ENCODE measurements around the gene CFAP53. TPM values are rescaled to one million over a fixed set of nuclear protein-coding genes. Genes with fewer than 3 reads are reported as not detected.
"Not testable (repeated sequence)": the region's sequence is repeated elsewhere in the genome, so short reads cannot be mapped to it uniquely, and the experiment has no call there.

Gene CFAP53
- total and polyA plus RNA-seq, 10 donors, result 0.13 to 0.85 (median 0.46) TPM; not detected in 2

GRCh38 chr18:50240080-50240563 is 26.2 kb downstream of the CFAP53 start:
- no peak for TF ChIP-seq CTCF (IDR thresholded peaks at IDR 0.05 in 8 of 11, conservative IDR thresholded peaks at IDR 0.05 in 3 of 11)
- TF ChIP-seq POLR2A (IDR thresholded peaks at IDR 0.05), result no peak
- TF ChIP-seq POLR2AphosphoS5 (IDR thresholded peaks at IDR 0.05), result no peak
- intact Hi-C loops (cut with DNase I; ENCODE audit: low total_unique reads), result no loop called here

GRCh38 chr18:50232419-50232818 is 33.9 kb downstream of the CFAP53 start:
- DNase-seq, result no peak
- 53 to 69% (median 66%) methylated on average over 2 of the region's 2 CpGs for whole genome bisulfite sequencing, 5 donors
- intact Hi-C loops (cut with DNase I; ENCODE audit: low total_unique reads), result no loop called here
- H3K27ac ChIP-seq, result no peak overlapping the region
- no peaks in the 10 kb centered on the region for H3K27me3 ChIP-seq (replicated peaks in 1 of 7)
- no peak overlapping the region for H3K4me3 ChIP-seq
- no peaks in the 10 kb centered on the region for H3K36me3 ChIP-seq
- no peak for TF ChIP-seq POLR2A (IDR thresholded peaks at IDR 0.05)
- no peak for TF ChIP-seq POLR2AphosphoS5 (IDR thresholded peaks at IDR 0.05)
- TF ChIP-seq CTCF (IDR thresholded peaks at IDR 0.05 in 8 of 11, conservative IDR thresholded peaks at IDR 0.05 in 3 of 11), result no peak
- no peaks in the 10 kb centered on the region for H3K9me3 ChIP-seq
- H3K4me1 ChIP-seq, result no peaks in the 10 kb centered on the region

More at GRCh38 chr18:50240080-50240563, 26.2 kb downstream of the CFAP53 start:
- Histone ChIP-seq H3K4me1 (no peaks in the 10 kb centered on the region), H3K9me3 (peaks cover 0 to 28% (median 20%) of the 10 kb centered on the region in 8 donors), H3K4me3 (no peak overlapping the region), H3K27ac (no peak overlapping the region), H3K27me3 (replicated peaks in 1 of 7) (no peaks in the 10 kb centered on the region), H3K36me3 (no peaks in the 10 kb centered on the region)
- 82 to 92% (median 91%) methylated on average over 3 of the region's 3 CpGs for WGBS, 5 donors
- DNase-seq, result no peak

DNA sequence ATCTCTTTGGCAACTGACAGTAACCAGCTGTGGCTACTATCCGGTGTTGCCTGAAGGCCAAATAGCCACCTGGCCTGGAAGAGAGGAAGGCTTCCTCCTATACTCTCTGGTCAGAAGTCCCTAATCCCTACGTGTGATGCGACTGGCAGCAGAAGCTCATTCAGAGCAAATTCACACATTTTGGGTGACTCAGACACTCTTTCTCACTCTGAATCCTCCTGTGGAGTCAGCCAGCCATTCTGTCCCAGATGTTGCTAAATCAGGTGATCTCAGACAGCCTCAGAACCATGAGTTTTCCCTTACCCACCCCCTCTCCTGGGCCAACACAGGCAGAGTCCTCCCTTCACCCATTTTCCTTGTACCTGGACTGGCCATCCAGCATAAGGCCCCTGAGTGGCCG is 34.7 kb downstream of the CFAP53 start:
- Histone ChIP-seq H3K27ac (no peak overlapping the region), H3K27me3 (replicated peaks in 1 of 7) (no peaks in the 10 kb centered on the region), H3K9me3 (no peaks in the 10 kb centered on the region), H3K4me1 (no peaks in the 10 kb centered on the region), H3K36me3 (no peaks in the 10 kb centered on the region), H3K4me3 (no peak overlapping the region)
- WGBS, 5 donors, result 68 to 85% (median 72%) methylated on average over 4 of the region's 4 CpGs
- intact Hi-C loops (cut with DNase I; ENCODE audit: low total_unique reads), result no loop called here
- TF ChIP-seq CTCF (IDR thresholded peaks at IDR 0.05 in 8 of 11, conservative IDR thresholded peaks at IDR 0.05 in 3 of 11), result no peak
- TF ChIP-seq POLR2A (IDR thresholded peaks at IDR 0.05), result no peak
- no peak for TF ChIP-seq POLR2AphosphoS5 (IDR thresholded peaks at IDR 0.05)
- DNase-seq, result no peak

DNA sequence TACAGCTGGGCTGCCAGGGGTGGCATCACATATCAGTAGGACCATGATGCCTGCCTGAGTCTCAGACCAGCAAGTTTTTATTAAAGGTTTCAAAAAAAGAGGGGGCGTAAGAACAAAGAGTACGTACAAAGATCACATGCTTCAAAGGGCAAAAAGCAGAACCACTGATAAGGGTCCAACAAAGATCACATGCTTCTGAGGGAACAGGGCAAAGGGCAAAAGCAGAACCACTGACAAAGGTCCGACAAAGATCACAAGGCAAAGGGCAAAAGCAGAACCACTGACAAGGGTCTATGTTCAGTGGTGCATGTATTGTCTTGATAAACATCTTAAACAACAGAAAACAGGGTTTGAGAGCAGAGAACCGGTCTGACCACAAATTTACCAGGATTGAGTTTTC is 46.0 kb downstream of the CFAP53 start:
- intact Hi-C loops (cut with DNase I; ENCODE audit: low total_unique reads); H3K27ac ChIP-seq; H3K4me1 ChIP-seq; H3K4me3 ChIP-seq; DNase-seq; H3K36me3 ChIP-seq: not testable (repeated sequence)
- peaks cover 0 to 29% (median 20%) of the 10 kb centered on the region in 8 donors for H3K9me3 ChIP-seq
- peaks cover 0 to 19% (median 0%) of the 10 kb centered on the region in 7 donors for H3K27me3 ChIP-seq (replicated peaks in 1 of 7)
- WGBS, 5 donors, result 65 to 97% (median 91%) methylated on average over 4 of the region's 4 CpGs
